COR-L47 (cell line): ENCODE results near the gene CCDC102B.
"Not testable (repeated sequence)": the region's sequence is repeated elsewhere in the genome, so short reads cannot be mapped to it uniquely, and the experiment has no call there.

Experiments
- DNase-seq: peaks from one replicate; lab custom pipeline; 2025; lab: John Stamatoyannopoulos, UW

The CCDC102B gene

DNA sequence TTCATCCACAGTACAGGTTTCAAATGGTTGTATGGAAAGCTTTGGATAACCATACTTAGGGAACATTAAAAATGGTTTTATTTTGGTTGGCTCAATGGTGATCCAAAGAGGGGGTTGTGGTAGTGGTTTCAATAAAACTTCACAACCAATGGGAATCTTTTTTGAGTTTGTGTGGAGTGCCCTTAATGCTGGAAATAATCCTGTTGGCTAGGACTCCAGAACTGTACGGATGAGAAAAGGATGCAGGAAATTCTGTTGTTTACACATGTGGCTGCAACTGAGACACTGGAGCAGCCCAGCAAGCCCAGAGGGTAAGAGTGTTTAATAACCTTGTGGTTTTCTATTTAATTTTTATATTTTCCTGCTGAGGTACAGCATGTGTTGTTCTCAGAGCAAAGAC lies at the start of gene CCDC102B:
Gene CCDC102B, plus strand, starts transcription at position 210 of the 400 bp plus-strand sequence. CDS start 38,684 bp downstream, outside the sequence.
- DNase-seq: no peak

DNA sequence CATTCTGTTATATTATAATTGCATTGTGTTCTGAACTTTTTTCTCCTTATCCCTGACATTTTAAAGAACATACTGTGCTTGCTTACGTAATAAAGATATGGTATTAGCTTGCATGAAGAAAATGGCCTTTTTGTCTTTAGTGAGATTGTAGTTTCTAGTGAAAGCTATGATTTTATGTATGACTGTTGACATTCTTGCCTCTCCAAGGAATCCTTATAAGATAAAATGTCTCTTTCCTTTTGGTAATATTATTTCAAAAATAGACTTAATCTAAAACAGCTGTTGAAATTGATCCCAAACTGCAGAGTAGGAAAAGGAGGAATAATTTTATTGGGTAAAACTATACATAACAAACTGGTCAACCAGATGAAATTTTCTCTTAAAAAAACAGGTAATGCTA lies 40.8 kb upstream of the CCDC102B start:
- DNase-seq: no peak

DNA sequence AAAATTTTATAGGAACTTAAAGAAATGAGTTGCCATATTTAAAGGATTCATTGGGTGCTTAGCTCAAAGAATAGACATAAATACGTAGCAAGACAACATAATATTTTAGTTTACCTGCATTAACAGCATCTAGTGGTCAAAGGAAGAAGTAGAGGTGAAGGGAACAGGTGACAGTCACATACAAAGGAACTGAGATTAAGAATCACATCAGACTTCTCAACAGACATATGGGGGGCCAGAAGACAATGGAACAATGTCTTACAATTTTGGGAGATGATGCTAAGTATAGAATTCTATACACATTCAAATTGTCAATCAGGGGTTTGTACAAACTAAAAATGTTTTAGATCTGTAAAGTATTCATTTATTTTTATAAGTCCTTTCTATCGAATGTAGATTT lies 38.6 kb upstream of the CCDC102B start:
- no peak for DNase-seq

DNA sequence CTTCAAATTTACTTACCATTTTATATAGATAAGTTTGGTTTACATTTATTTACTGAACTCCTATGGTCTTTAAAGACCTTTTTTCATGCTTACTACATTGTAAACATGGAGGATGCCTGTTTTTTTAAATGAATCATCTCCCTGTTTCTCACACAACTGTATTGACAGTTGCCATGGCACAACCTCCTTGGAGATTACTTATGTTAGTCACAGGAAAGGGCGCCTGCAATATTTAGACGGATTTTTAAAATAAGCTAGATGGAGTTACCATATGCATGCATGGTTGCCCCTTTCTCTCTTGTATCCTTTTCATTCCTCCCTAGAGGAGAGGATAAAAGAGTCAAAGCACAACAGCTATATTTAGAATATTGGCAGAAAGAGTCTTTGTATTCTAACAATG lies 34.8 kb upstream of the CCDC102B start:
- DNase-seq: no peak

DNA sequence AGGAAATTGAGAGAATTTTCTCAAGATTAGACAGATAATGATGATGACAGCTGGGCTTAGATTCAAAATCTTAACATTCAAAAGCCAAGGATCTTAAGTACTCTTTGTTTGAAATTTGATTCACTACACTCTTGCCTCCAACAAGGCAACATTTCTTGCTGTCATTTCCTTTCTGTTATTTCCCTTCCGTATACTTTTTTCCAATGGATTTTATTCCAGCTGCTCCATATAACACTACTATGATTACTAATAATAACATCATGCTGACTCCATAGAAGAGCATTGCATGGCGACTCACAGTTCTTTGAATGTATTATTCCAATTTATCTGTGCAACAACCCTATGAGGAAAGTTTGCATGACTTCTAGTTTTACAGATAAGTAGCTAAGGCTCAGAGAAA lies 33.9 kb upstream of the CCDC102B start:
- no peak for DNase-seq

DNA sequence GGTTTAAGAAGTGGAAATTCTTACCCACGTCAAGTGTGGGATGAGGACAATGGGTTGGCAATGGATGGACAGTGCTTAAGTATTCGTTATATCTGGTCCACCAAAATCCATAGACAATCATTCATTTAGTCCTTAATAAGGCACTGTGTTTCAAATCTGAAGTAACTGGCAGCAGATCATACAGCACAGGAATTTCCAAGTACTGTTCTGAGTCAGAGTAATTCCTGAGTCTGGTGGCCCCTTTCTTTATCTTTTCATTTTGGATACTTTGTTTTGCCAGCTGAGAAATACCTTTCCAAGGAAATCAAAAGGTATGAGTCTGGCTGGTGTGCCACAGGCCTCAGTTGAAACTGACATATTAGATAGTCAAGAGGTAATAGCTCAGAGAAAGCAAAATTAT lies 31.4 kb upstream of the CCDC102B start:
- DNase-seq: no peak

DNA sequence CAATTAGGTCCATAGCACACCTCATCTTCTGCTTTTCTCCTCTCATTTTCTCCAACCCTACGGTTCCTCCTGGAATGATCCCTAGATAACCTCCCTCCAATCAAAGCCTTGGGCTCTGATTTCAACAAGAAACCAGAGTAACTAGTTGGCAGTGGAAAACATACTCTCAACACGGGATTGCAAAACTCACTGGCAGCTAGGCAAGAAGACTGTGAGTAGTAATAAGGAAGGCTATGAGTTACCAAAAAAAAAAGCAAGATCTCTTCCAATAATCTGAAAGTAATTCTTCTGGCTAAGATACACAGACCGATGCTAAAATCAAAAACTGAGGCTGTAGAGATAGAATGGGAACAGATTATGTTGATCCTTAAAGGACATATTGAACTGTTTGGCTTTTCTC lies 28.4 kb upstream of the CCDC102B start:
- DNase-seq: no peak

DNA sequence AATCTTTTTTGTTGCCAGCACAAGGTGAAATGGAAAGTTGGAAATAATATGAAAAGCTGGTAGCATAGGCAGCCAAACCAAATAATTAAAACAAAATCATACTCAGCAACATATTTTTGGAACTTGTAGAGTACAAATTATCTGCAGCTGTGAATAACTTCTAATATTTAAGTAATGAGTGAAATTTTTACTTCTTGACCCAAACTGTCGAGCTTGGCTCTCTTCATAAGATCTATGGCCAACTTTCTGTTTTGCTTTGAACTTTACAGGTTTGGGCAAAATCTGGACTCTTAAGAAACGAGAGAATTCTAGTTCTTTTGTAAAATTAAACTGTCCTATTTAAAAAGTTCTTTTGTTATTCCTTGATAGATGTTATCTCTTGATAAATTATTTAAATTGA lies 25.6 kb upstream of the CCDC102B start:
- DNase-seq: no peak

DNA sequence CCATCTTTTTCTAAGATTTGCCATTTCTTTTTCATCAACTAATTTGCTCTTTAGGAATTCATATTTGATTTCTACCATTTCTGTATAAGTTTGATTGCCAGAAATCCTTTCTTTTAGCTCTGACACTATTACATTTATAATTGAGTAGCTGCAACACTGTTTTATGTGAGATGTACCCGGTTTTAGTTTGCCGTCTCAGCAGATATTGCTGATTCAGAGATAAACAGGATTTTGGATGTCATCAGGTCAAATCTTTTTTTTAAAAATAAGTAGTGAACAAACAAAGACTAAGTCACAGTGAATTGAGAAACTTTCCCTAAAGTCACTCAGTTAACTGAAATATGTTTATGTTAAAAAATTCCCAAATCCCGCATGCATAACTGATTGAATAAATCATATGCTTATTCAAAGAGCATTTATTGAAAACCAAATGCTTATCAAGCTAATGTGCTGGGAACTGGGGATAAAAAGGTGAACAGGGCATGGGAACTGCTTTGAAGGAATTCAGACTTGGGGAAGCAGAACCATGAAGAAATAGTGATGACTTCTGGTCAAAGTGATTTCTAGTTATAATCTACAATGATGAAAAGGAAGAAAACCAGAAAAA lies 19.5 kb upstream of the CCDC102B start:
- no peak for DNase-seq

DNA sequence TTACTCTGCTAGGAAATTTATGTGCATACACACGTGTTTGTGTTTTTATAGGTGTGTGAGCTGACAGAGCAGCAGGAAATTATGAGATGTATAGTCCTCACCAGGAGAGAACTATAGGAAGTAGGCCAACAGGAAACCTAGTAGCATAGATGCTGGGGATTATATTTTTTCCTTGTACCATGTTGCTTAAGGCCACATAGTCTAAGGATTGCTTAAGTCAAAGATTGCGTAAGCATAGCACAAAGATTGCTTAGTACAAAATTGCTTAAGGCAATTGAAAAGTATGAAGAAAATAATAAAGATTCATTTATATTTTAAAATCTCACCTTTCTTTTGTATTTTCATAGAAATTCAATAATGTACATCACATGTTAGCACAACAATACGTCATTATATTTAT lies 18.7 kb upstream of the CCDC102B start:
- no peak for DNase-seq

DNA sequence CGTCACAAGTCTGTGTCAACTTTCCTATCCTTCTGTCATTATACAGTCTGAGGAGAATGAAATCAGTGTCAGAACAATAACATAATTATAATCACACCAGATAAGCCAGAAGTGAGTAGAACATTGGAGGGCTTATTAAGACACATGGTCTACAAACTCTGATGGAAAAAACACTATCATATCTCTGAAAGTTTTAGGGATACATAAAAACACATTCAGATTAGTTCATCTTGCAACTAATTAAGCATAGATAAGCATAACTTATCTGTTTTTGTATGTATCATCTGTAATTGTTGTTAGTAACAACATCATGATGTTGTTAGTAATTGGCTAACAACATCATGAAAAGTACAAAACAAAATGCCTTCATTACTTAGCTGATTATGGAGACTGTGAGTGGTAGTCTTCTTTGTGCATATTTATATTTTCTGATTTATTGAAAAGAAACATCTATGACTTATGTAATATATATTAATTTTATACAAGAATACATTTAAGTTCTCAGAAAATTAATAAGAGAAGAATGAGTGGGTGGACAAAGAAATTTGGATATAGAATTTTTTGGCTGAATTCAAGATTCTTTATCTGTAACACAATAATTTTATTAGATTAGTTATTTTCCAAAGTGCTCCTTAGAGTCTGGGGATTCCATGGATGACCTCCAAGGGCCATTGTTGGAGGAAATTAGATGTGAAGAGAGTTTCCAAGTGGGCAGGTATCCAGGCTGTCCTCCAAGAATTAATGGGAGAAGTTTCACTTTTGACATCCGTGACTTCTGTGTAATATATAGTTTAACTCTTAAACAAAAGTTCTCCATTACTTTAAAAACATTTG lies 16.9 kb upstream of the CCDC102B start:
- DNase-seq: no peak

DNA sequence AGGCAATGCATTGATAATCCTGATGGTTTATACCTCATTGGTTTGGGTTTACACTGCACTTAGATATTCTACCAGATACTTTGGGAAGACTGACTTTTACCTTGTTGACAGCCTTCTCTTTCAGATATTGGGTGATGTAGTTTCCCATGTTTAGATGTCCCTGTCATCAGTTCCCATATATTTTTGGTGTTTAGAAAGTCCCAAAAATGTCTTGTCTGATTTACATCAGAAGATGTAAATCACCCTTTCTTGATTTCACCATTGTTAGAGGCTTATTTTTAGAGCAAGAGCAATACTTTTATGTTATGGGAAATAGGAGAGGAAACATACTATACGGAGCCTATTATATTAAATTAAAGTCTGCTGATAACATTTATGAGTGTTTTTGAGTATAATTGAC lies 14.4 kb upstream of the CCDC102B start:
- DNase-seq: no peak

DNA sequence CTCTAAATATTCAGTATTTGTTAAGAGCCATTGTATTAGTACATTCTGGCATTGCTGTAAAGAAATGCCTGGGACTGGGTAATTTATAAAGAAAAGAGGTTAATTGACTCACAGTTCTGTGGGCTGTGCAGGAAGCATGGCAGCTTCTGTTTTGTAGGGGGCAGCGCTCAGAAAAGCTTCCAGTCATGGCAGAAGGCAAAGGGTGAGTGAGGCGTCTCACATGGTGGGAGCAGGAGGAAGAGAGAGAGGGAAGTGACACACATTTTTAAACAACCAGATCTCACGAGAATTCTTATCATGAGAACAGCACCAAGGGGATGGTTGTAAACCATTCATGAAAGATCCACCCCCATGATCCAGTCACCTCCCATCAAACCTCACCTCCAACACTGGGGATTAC lies 13.8 kb upstream of the CCDC102B start:
- no peak for DNase-seq

DNA sequence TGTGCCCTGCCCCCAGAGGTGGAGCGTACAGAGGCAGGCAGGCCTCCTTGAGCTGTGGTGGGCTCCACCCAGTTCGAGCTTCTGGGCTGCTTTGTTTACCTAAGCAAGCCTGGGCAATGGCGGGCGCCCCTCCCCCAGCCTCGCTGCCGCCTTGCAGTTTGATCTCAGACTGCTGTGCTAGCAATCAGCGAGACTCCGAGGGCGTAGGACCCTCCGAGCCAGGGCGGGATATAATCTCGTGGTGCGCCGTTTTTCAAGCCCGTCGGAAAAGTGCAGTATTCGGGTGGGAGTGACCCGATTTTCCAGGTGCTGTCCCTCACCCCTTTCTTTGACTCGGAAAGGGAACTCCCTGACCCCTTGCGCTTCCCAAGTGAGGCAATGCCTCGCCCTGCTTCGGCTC lies 7.6 kb upstream of the CCDC102B start:
- DNase-seq: not testable (repeated sequence)

DNA sequence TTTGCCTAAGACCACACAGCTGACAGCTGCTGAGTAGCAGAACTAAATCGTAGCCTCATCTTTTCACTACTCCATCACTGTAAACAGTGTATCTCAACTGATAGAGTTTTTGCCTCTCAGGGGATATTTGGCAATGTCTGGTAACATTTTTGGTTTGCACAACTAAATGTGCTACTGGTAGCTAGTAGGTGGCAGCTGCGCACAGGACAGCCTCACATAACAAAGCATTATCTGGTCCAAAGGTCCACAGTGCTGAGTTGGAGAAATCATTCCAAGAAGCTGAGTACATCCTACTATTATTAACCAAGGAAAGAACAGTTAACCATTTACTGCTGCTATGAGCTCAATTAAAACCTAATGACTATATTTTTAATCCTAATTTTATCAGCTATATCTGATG lies 6.1 kb upstream of the CCDC102B start:
- no peak for DNase-seq

DNA sequence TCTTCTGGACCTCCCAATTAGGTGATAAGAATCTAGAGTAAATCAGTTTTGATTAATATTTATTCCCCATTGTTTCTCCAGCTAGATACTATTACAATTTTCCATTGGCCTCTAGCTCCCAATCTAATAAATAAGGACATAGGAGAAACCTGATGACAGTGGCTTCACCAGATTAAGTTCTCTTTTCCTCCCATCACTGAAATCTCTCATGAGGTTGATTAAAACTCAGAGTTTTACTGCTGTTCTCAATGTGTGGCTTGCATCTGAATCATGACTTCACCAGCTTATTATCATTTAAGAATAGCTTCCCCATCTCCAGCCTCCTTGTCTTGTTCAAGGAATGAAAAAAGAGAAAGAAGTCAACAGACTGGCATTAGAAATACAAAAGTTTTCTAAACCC lies 3.9 kb upstream of the CCDC102B start:
- DNase-seq: no peak

DNA sequence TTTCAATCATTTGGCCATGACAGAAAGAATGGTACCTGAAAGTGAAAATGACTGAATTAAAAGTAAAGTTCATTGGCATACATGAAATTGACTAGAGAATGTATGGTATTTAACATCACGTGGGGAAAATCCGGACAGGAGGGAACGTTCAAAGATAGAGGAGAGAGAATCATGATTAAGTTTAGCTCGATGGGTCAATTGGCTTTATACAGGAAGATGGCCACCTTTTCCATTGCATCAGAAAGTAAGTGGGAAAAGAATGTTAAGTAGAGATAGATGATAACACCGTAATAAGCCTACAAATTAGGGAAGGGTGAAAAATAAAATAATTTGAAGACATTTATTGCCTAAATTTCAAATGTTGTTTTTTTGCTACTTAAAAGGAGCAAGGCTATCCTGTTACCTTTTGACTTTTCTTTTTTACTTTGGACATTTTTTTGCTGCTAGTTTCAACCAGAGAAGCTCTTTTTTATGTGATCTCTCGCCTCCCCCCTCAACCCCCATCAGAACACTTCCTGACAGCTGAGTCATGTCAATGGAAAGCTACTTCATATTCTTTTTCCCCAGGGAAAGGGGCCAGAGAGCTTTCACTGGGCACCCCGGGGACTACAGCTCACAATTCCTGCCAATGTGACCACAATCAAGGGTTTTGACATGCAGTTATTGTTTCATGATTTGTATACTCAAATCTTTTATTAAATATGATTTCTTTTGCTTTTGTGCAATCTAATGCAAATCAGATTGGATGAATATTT lies 767 bp upstream of the CCDC102B start:
- no peak for DNase-seq

DNA sequence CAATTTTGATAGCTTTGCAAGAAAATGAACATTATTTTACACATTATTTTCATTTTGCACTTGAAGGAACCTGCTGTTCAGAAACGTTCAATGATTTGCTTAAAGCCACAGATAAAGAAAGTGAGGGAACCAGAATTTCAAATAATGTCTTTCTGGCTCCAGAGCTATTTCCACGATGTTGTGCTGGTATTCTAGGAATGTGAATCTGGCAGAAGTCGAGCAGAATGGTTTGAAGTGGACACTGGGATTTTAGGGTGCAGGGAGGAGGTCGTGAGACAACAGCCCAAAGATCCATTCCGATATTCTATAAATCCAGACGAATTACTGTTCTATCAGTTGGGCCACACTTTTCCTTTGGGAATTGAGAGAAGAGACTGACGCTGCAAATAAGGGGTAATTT lies 2.2 kb downstream of the CCDC102B start:
- DNase-seq: no peak

DNA sequence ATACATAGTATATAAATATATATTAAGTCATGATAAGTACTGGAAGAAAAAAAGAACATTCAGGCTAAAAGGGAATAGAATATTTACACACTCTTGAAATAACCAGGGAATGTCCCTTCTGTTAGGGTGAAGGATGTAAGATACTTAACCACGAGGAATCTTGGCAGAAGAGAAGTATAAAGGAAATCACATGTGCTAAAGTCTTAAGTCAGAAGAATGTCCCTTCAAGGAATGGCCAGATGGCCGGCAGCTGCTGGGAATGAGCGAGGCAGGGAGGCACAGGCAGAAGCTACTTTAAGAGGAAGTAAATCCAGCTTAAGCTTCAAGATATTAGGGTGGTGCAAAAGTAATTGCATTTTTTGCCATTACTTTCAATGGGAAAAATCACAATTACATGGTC lies 5.5 kb downstream of the CCDC102B start:
- no peak for DNase-seq

DNA sequence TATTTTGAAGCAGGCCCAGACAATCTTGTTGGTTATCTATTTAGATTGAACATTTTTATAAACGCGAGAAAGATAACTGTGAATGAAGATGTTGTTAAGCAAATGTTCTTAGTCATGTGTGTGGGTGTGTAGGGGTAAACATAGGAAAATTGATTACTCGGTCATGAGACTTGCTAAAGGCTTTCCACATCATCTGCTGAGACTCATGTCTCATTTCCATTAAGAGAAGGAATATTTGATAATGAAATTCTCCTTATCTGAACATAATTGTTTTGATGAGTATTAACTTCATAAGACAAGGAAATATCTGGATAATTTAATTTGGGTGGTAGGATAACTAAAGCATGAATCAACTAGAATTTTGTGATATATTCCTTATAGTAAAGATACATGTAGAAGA lies 19.7 kb downstream of the CCDC102B start:
- DNase-seq: no peak

DNA sequence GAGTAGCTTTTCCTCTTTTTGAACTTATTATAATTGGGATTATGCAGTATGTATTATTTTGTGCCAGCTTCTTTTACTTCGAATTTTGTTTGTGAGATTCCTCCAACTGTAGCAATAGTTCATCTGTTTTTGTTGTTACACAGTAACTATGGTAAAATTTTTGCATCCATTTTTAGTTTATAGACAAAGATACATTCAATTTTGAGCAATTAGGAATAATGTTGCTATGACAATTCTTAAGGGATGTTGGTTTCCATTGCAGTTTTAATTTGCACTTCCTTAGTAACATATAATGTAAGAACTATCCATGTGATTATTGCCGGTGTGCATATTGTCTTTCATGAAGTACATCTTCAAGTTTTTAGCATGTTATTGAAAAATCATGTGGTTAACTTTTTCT lies 20.7 kb downstream of the CCDC102B start:
- DNase-seq: no peak

DNA sequence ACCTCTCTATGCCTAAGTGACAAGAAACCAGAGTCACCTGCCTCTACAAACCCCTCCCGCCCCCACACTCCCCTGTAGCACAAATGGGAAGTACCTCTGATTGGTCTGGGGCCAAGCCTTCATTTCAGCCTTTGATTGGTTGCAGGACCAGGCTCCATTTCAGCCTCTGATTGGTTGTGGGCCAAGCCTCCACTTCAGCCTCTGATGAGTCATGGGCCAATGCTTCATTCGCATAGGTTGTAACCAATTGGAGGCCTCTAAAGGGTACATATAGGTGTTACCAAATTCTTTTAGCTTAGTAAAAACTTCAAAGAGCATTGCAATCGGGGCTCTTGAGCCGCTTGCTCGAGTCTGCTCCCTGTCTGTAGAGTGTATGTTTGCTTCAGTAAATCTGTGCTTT lies 25.0 kb downstream of the CCDC102B start:
- DNase-seq: no peak

DNA sequence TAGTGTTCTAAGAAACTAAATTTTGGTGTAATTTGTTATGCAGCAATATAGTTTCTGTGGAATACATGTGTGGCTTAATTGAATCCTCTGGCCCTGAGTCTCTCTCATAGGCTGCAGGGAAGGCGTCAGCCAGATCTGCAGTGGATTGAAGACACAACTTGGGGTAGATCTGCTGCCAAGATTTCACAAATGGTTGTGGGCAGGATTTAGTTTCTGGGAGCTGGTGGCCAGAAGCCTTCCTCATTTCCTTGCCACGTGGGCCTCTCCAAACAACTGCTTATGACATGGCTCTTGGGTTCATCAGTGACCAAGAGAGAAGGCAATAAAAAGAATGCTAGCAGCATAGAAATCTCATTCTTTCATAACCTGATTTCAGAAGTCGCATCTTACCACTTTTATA lies 28.2 kb downstream of the CCDC102B start:
- DNase-seq: no peak
